Measurements from ENCODE around the gene SOX6. TPM values are rescaled to one million over a fixed set of nuclear protein-coding genes. Genes with fewer than 3 reads are reported as not detected.

SOX6 gene
- total RNA-seq, 1 experiment from 2014 or later, result not detected

GRCh38 chr11:16278273-16278672, 78.1 kb downstream of the SOX6 start:
- H3K9me3 ChIP-seq (ENCODE audit: control insufficient read depth, low read depth, low read length), result no peaks in the 10 kb centered on the region
- H2AK5ac ChIP-seq (ENCODE audit: insufficient read length, low read length), result no peak overlapping the region
- H2BK5ac ChIP-seq (ENCODE audit: insufficient read length, low read length), result no peak overlapping the region
- H2BK12ac ChIP-seq (ENCODE audit: insufficient read length, low read depth, low read length), result no peak overlapping the region
- H3K18ac ChIP-seq (ENCODE audit: insufficient read length, low read depth, low read length), result no peak overlapping the region
- no peak overlapping the region for H2AFZ ChIP-seq (ENCODE audit: low read length)
- no peak overlapping the region for H2BK120ac ChIP-seq (ENCODE audit: low read depth, low read length, poor library complexity, severe bottlenecking)
- no peak overlapping the region for H3T11ph ChIP-seq (ENCODE audit: low read length)
- no CpG with 5 or more reads among the region's 2 CpGs for WGBS (ENCODE audit: extremely low coverage, insufficient read length, low lambda C conversion rate)
- no peak overlapping the region for H3K4ac ChIP-seq (ENCODE audit: low read depth, low read length)
- H3K23ac ChIP-seq (ENCODE audit: insufficient read length, low read depth, low read length), result no peak overlapping the region
- no peak overlapping the region for H4K91ac ChIP-seq (ENCODE audit: insufficient read length, low read depth, low read length)
- no peak overlapping the region for H3K27ac ChIP-seq (ENCODE audit: insufficient read length, low read depth, low read length)
- TF ChIP-seq CTCF (conservative IDR thresholded peaks at IDR 0.05), result no peak
- Mint-ChIP-seq H3K4me3 (no peak overlapping the region), H3K36me3 (ENCODE audit: insufficient read depth in 1 of 3, low read depth in 3 of 3) (no peaks in the 10 kb centered on the region), H3K9me3 (no peaks in the 10 kb centered on the region), H3K4me1 (peaks cover 4 to 8% of the 10 kb centered on the region in 2 experiments; a peak in 1 of 4 replicates), H3K27ac (no peak overlapping the region), H3K27me3 (ENCODE audit: low read depth) (no peaks in the 10 kb centered on the region)
- H3K9ac ChIP-seq (ENCODE audit: extremely low read depth, insufficient read length, low read length), result no peak overlapping the region
- H3K14ac ChIP-seq (ENCODE audit: insufficient read depth, low read length), result no peak overlapping the region
- no peak overlapping the region for H3K56ac ChIP-seq (ENCODE audit: insufficient read length, low read depth, low read length)
- no peak overlapping the region for H4K5ac ChIP-seq (ENCODE audit: insufficient read length, low read depth, low read length)
- H3K4me2 ChIP-seq (ENCODE audit: insufficient read depth, insufficient read length, low read length), result no peak overlapping the region
- H3K79me1 ChIP-seq (ENCODE audit: insufficient read depth, low read depth, low read length, poor library complexity, severe bottlenecking), result no peaks in the 10 kb centered on the region
- H4K20me1 ChIP-seq (ENCODE audit: control insufficient read depth, insufficient read depth, insufficient read length), result no peaks in the 10 kb centered on the region
- no peak overlapping the region for H4K8ac ChIP-seq (replicated peaks; ENCODE audit: insufficient read length, low read depth, low read length)
- no peaks in the 10 kb centered on the region for H3K79me2 ChIP-seq (ENCODE audit: insufficient read depth, low read length)
- no peak overlapping the region for H2BK20ac ChIP-seq (ENCODE audit: low read depth, low read length, poor library complexity, severe bottlenecking)
- no peaks in the 10 kb centered on the region for H3K27me3 ChIP-seq (ENCODE audit: insufficient read depth, low read length)
- DNase-seq, result no peak
- H3K23me2 ChIP-seq (ENCODE audit: insufficient read length, low read depth, low read length, poor library complexity, severe bottlenecking), result no peaks in the 10 kb centered on the region
- H3K4me1 ChIP-seq (ENCODE audit: insufficient read depth, low read length), result no peaks in the 10 kb centered on the region
- no peak overlapping the region for H2BK15ac ChIP-seq (ENCODE audit: low read depth, low read length)
